Coronary artery (tissue), 2 donors: ENCODE data around the gene KTN1.

Experiments
- DNase-seq: peaks from one replicate; pipeline ENCODE4 v3.0.0-alpha.2; 2017; ENCODE audit warnings: low spot score
- H3K27ac ChIP-seq, 2 donors: fragments of 200-600 bp; sonication (generic); one replicate each; pipeline ENCODE4 v1.5.1; 2016 to 2019
- H3K4me3 ChIP-seq: fragments of 200-600 bp; sonication (generic); 2 replicates; pipeline ENCODE4 v1.5.1; 2016; ENCODE audit warnings: mild to moderate bottlenecking, moderate library complexity
- CTCF ChIP-seq: fragments of 200-600 bp; sonication (generic); IDR thresholded peaks from one replicate; pipeline ENCODE4 v1.5.1; 2019; ENCODE audit warnings: antibody characterized with exemption

The KTN1 gene

GRCh38 chr14:55704654-55705053 lies 124.6 kb downstream of the KTN1 start:
- no peak for DNase-seq
- no peak for TF ChIP-seq CTCF
- no peak overlapping the region for H3K27ac ChIP-seq

GRCh38 chr14:55705651-55706364 lies 125.8 kb downstream of the KTN1 start:
- no peak for DNase-seq
- Histone ChIP-seq H3K4me3 (no peak overlapping the region), H3K27ac (no peak overlapping the region)
- TF ChIP-seq CTCF, result no peak

More at GRCh38 chr14:55704654-55705053, 124.6 kb downstream of the KTN1 start:
- no peak overlapping the region for H3K4me3 ChIP-seq

- TF ChIP-seq CTCF, result no peak
- DNase-seq, result no peak
- Histone ChIP-seq H3K27ac (no peak overlapping the region), H3K4me3 (no peak overlapping the region)
These were observed 126.3 kb downstream of the KTN1 start for GRCh38 chr14:55706365-55706684.

GRCh38 chr14:55706893-55707292 lies 126.9 kb downstream of the KTN1 start:
- TF ChIP-seq CTCF, result no peak
- no peak overlapping the region for H3K4me3 ChIP-seq
- H3K27ac ChIP-seq, result no peak overlapping the region
- no peak for DNase-seq

GRCh38 chr14:55707365-55707804 lies 127.4 kb downstream of the KTN1 start:
- peak; percentile 40 for TF ChIP-seq CTCF
- H3K4me3 ChIP-seq, result no peak overlapping the region
- no peak for DNase-seq
- no peak overlapping the region for H3K27ac ChIP-seq

GRCh38 chr14:55710506-55711041 lies 130.6 kb downstream of the KTN1 start:
- DNase-seq, result no peak
- TF ChIP-seq CTCF, result no peak
- Histone ChIP-seq H3K27ac (no peak overlapping the region), H3K4me3 (no peak overlapping the region)

- Histone ChIP-seq H3K27ac (no peak overlapping the region), H3K4me3 (no peak overlapping the region)
- no peak for TF ChIP-seq CTCF
- no peak for DNase-seq
These were observed 131.3 kb downstream of the KTN1 start for GRCh38 chr14:55711175-55711811.
